Measurements from ENCODE around the gene TRDN. TPM values are rescaled to one million over a fixed set of nuclear protein-coding genes. Genes with fewer than 3 reads are reported as not detected.

TRDN gene
- total RNA-seq, 1 donor from 2014 or later: not detected

- no peaks in the 10 kb centered on the region for H3K9me3 ChIP-seq
- intact Hi-C loops (cut with DNase I): no loop called here
- no peak for DNase-seq (ENCODE audit: low spot score in 2 of 2)
- H3K36me3 ChIP-seq: no peaks in the 10 kb centered on the region
- TF ChIP-seq, protein P1, sequence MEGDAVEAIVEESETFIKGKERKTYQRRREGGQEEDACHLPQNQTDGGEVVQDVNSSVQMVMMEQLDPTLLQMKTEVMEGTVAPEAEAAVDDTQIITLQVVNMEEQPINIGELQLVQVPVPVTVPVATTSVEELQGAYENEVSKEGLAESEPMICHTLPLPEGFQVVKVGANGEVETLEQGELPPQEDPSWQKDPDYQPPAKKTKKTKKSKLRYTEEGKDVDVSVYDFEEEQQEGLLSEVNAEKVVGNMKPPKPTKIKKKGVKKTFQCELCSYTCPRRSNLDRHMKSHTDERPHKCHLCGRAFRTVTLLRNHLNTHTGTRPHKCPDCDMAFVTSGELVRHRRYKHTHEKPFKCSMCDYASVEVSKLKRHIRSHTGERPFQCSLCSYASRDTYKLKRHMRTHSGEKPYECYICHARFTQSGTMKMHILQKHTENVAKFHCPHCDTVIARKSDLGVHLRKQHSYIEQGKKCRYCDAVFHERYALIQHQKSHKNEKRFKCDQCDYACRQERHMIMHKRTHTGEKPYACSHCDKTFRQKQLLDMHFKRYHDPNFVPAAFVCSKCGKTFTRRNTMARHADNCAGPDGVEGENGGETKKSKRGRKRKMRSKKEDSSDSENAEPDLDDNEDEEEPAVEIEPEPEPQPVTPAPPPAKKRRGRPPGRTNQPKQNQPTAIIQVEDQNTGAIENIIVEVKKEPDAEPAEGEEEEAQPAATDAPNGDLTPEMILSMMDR (IDR thresholded peaks at IDR 0.05): no peak
- H3K27ac ChIP-seq: no peak overlapping the region
- no peaks in the 10 kb centered on the region for H3K4me1 ChIP-seq
- no peak overlapping the region for H3K4me3 ChIP-seq
- H3K27me3 ChIP-seq: no peaks in the 10 kb centered on the region
These were observed 3.9 kb upstream of the TRDN start for GRCh38 chr6:123640567-123641187.

- no peaks in the 10 kb centered on the region for H3K36me3 ChIP-seq
- no peak overlapping the region for H3K27ac ChIP-seq
- no peak overlapping the region for H3K4me3 ChIP-seq
- TF ChIP-seq, protein P1 (IDR thresholded peaks at IDR 0.05): no peak
- no peaks in the 10 kb centered on the region for H3K4me1 ChIP-seq
- intact Hi-C loops (cut with DNase I): no loop called here
- DNase-seq (ENCODE audit: low spot score in 2 of 2): no peak
- no peaks in the 10 kb centered on the region for H3K27me3 ChIP-seq
- H3K9me3 ChIP-seq: no peaks in the 10 kb centered on the region
These were observed 2.1 kb upstream of the TRDN start for GRCh38 chr6:123638865-123639264.

GRCh38 chr6:123636282-123636681 is 468 bp downstream of the TRDN start:
- H3K36me3 ChIP-seq: no peaks in the 10 kb centered on the region
- intact Hi-C loops (cut with DNase I): no loop called here
- no peaks in the 10 kb centered on the region for H3K4me1 ChIP-seq
- H3K9me3 ChIP-seq: no peaks in the 10 kb centered on the region
- H3K27me3 ChIP-seq: no peaks in the 10 kb centered on the region
- no peak overlapping the region for H3K27ac ChIP-seq
- DNase-seq (ENCODE audit: low spot score in 2 of 2): no peak
- H3K4me3 ChIP-seq: no peak overlapping the region
- TF ChIP-seq, protein P1 (IDR thresholded peaks at IDR 0.05): no peak

DNA sequence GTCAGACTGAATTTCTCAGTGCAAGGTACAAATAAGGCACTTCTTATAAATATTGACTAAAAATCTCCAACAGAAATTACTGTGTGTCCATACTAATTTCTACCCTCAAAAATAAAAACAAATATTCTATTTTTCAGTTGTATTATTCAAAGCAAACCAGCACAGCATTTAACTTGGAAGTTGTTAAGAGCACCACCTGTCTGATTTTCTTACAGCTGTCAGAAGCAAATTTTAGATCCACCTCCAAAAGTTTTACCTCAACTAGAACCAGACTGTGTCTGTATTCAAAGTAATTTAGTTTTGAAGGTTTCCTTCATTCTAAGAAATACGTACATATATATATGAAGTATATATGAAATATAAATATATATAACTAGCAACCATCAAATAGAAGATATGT is 1.2 kb downstream of the TRDN start:
- no peaks in the 10 kb centered on the region for H3K27me3 ChIP-seq
- no peaks in the 10 kb centered on the region for H3K4me1 ChIP-seq
- no peaks in the 10 kb centered on the region for H3K9me3 ChIP-seq
- no peak overlapping the region for H3K27ac ChIP-seq
- DNase-seq (ENCODE audit: low spot score in 2 of 2): no peak
- H3K36me3 ChIP-seq: no peaks in the 10 kb centered on the region
- intact Hi-C loops (cut with DNase I): no loop called here
- H3K4me3 ChIP-seq: no peak overlapping the region
- TF ChIP-seq, protein P1 (IDR thresholded peaks at IDR 0.05): no peak

- no peak overlapping the region for H3K4me3 ChIP-seq
- no peaks in the 10 kb centered on the region for H3K4me1 ChIP-seq
- H3K36me3 ChIP-seq: no peaks in the 10 kb centered on the region
- intact Hi-C loops (cut with DNase I): no loop called here
- no peak for DNase-seq (ENCODE audit: low spot score in 2 of 2)
- no peaks in the 10 kb centered on the region for H3K27me3 ChIP-seq
- no peak overlapping the region for H3K27ac ChIP-seq
- H3K9me3 ChIP-seq: no peaks in the 10 kb centered on the region
- TF ChIP-seq, protein P1 (IDR thresholded peaks at IDR 0.05): no peak
These were observed 1.6 kb downstream of the TRDN start for GRCh38 chr6:123635144-123635543.

DNA sequence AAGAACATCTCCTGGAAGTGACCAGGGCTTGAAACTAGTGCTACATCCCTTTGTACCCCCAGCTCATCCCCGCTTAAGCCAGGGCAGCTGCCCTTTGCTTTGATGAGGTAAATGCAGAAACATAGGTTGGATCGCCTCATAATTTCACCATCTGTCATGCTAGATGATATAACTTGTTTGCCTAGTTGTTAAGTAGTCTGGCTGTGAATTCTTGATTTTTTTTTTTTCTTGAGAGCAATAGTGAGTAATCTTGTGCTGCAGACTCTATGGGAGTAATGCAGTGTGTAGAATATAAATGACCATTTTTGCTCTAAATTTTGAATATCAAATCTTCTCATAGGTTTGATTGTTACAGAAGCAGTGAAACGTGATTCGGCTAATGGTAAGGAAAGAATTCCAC is 4.1 kb downstream of the TRDN start:
- TF ChIP-seq, protein P1 (IDR thresholded peaks at IDR 0.05): no peak
- Histone ChIP-seq H3K27me3 (no peaks in the 10 kb centered on the region), H3K27ac (no peak overlapping the region), H3K36me3 (no peaks in the 10 kb centered on the region), H3K9me3 (no peaks in the 10 kb centered on the region), H3K4me1 (no peaks in the 10 kb centered on the region), H3K4me3 (no peak overlapping the region)
- intact Hi-C loops (cut with DNase I): no loop called here
- no peak for DNase-seq (ENCODE audit: low spot score in 2 of 2)

All from ascending aorta (tissue), 2 donors.